ENCODE measurements around the gene SAMD5.

DNA sequence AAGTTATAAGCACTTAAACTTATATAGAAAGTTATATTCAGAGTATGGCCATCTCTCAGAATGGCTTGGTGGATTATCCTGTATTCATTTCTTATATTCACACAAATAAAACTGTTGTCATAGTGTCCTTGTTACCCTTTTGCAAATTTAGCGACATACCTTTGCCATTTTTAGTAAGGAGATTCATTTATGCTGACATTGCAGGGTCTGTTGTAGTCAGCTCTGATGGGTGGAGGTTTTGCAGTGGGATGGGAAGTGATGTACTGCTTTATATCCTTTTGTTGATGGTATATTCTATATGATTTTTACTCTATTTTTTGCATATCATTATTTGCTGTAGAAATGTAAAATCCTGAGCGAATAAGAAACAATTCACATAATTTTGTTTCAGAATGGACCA is 35.9 kb downstream of the SAMD5 start:
- TF ChIP-seq, protein P1, sequence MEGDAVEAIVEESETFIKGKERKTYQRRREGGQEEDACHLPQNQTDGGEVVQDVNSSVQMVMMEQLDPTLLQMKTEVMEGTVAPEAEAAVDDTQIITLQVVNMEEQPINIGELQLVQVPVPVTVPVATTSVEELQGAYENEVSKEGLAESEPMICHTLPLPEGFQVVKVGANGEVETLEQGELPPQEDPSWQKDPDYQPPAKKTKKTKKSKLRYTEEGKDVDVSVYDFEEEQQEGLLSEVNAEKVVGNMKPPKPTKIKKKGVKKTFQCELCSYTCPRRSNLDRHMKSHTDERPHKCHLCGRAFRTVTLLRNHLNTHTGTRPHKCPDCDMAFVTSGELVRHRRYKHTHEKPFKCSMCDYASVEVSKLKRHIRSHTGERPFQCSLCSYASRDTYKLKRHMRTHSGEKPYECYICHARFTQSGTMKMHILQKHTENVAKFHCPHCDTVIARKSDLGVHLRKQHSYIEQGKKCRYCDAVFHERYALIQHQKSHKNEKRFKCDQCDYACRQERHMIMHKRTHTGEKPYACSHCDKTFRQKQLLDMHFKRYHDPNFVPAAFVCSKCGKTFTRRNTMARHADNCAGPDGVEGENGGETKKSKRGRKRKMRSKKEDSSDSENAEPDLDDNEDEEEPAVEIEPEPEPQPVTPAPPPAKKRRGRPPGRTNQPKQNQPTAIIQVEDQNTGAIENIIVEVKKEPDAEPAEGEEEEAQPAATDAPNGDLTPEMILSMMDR (conservative IDR thresholded peaks at IDR 0.05; ENCODE audit: low read depth, low read length), result no peak
- TF ChIP-seq EZH2 (IDR thresholded peaks at IDR 0.05; ENCODE audit: borderline replicate concordance, low read depth, low read length, poor library complexity, severe bottlenecking), result no peak
